ENCODE measurements around the gene RPLP2.

The RPLP2 gene

DNA sequence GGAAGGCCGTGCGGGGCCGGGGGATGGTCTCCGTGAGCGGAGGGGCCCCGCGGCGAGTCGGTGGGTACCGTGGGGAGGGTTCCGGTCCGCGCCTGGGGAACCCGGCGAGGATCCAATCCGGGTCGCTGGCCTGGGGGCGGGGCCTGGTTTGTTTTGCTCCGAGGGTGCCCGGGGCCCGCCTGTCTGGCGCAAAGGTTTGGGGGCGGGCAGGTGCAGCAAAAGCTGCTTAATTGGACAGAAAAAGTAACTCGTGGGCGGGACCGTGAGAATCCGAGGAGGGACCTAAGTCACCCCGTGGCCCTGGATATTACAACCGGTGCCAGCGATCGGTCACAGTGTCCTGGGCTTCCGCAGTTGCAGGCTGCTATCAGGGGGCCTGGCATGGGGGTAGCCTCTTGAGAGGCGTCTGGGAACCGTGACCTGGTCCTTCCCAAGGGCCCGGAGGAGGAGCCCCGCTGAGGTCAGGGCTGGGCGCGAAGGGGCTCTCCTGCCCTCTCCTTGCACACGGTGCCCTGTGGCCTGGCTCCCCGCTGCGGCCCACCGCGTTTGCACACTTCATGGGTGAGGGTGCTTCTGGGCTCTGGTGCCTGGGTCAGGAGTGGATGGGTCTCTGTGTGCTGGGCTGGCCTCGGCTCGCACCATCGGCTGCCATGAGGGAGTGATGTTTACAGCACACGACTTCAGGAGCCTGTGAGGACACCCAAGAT is 10.3 kb downstream of the RPLP2 start:
- peaks cover 30% of the 10 kb centered on the region in 2 donors for H3K4me1 ChIP-seq (ENCODE audit: control insufficient read depth in 1 of 2, insufficient read depth in 2 of 2, low read length in 2 of 2)
- no peaks in the 10 kb centered on the region for H3K27me3 ChIP-seq (ENCODE audit: control insufficient read depth in 1 of 2, insufficient read depth in 2 of 2, low read length in 2 of 2)
- H3K27ac ChIP-seq (ENCODE audit: low read depth, low read length), result peak overlapping the region; percentile 96
- H3K4me3 ChIP-seq (ENCODE audit: low read depth in 1 of 2, low read length in 2 of 2), result peak overlapping the region; percentile 64 to 87
- peak overlapping the region; percentile 73 to 76 for H3K9ac ChIP-seq (ENCODE audit: low read depth in 1 of 2, low read length in 2 of 2)
- peaks cover 0 to 5% of the 10 kb centered on the region in 2 donors for H3K36me3 ChIP-seq (ENCODE audit: control insufficient read depth in 1 of 2, insufficient read depth in 2 of 2, low read length in 2 of 2)
- no peaks in the 10 kb centered on the region for H3K9me3 ChIP-seq (ENCODE audit: control insufficient read depth in 1 of 2, low read length in 2 of 2)

DNA sequence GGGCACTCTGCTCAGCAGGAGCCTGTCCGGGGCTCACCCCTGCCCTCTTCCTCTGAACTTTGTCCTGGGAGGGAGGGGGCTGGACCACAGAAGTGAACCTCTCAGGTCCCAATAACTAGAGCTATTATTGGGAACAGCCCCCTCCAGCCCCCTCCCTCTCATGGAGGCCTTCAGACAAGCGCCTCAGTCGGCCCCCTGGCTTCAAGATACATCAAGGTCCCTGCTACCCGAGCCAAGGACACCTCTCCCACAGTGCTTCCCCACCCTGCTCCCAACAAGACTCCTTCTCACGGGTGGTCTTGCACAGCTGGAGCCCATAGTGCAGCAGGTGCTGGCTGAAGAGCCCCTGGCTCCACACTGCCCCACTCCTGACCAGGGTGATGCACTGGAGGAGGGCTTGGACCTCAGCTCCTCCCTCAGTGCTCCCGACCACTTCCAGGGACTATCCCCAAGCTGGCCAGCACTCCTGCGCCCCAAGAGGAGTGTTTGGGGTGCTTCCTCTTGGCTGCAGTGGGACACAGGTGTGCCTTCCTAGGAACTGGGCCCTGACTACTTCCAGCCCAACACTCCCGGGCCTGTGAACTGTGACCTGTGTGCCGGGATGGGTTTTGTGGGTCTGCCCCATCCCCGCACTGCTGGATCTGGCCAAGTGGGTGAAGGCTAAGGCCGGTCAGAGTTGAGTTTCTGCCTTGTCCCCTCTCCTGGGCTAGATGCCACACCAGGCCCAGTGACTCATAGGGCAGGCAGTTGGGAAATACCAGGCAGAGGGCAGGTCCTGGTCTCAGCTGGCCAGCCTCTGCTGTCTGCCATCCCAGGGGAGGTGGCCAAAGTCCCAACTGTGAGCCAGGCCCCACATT is 11.1 kb downstream of the RPLP2 start:
- Histone ChIP-seq H3K27ac (ENCODE audit: low read depth, low read length) (peak overlapping the region; percentile 96), H3K4me3 (ENCODE audit: low read depth in 1 of 2, low read length in 2 of 2) (peak overlapping the region; percentile 64 to 87), H3K9ac (ENCODE audit: low read depth in 1 of 2, low read length in 2 of 2) (peak overlapping the region; percentile 73 to 76), H3K4me1 (ENCODE audit: control insufficient read depth in 1 of 2, insufficient read depth in 2 of 2, low read length in 2 of 2) (peaks cover 37 to 38% of the 10 kb centered on the region in 2 donors), H3K9me3 (ENCODE audit: control insufficient read depth in 1 of 2, low read length in 2 of 2) (no peaks in the 10 kb centered on the region), H3K36me3 (ENCODE audit: control insufficient read depth in 1 of 2, insufficient read depth in 2 of 2, low read length in 2 of 2) (peaks cover 0 to 5% of the 10 kb centered on the region in 2 donors), H3K27me3 (ENCODE audit: control insufficient read depth in 1 of 2, insufficient read depth in 2 of 2, low read length in 2 of 2) (no peaks in the 10 kb centered on the region)

DNA sequence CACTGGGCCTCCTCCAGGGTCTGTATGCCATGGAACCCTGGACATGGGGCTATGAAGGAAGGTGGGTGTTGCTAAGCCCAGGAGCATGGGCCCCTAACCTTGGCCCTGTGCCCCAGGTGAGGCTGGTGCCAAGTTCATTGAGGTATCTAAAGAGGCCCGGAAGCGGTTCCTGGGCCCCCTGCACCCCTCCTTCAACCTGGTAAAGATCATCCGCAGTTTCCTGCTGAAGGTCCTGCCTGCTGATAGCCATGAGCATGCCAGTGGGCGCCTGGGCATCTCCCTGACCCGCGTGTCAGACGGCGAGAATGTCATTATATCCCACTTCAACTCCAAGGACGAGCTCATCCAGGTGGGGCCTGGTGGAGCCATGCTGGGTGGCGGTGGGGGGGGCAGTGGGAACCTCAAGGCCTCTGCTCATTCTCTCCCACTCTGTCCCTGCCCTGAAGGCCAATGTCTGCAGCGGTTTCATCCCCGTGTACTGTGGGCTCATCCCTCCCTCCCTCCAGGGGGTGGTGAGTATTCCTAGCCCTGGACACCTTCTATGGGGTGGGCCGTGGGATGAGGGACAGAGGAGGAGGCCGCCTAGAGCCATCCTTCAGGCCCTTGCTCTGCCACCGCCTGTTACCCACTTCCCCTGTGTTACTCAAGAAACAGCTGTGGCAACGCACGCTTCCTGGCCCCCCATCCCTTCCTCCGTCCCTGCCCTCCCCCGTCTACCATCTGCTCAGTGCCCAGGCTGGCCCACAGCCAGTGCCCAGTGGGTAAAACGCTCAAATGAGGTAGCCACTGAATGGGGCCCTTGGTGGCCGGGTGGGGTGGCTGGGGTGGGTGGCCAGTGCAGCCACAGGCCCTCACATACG is 12.0 kb downstream of the RPLP2 start:
- Histone ChIP-seq H3K4me3 (ENCODE audit: low read depth in 1 of 2, low read length in 2 of 2) (peak overlapping the region; percentile 64 to 87), H3K9me3 (ENCODE audit: control insufficient read depth in 1 of 2, low read length in 2 of 2) (no peaks in the 10 kb centered on the region), H3K27me3 (ENCODE audit: control insufficient read depth in 1 of 2, insufficient read depth in 2 of 2, low read length in 2 of 2) (no peaks in the 10 kb centered on the region), H3K4me1 (ENCODE audit: control insufficient read depth in 1 of 2, insufficient read depth in 2 of 2, low read length in 2 of 2) (peaks cover 43 to 44% of the 10 kb centered on the region in 2 donors), H3K9ac (ENCODE audit: low read depth in 1 of 2, low read length in 2 of 2) (peak overlapping the region; percentile 73 to 76), H3K27ac (ENCODE audit: low read depth, low read length) (peak overlapping the region; percentile 96), H3K36me3 (ENCODE audit: control insufficient read depth in 1 of 2, insufficient read depth in 2 of 2, low read length in 2 of 2) (peaks cover 0 to 5% of the 10 kb centered on the region in 2 donors)

DNA sequence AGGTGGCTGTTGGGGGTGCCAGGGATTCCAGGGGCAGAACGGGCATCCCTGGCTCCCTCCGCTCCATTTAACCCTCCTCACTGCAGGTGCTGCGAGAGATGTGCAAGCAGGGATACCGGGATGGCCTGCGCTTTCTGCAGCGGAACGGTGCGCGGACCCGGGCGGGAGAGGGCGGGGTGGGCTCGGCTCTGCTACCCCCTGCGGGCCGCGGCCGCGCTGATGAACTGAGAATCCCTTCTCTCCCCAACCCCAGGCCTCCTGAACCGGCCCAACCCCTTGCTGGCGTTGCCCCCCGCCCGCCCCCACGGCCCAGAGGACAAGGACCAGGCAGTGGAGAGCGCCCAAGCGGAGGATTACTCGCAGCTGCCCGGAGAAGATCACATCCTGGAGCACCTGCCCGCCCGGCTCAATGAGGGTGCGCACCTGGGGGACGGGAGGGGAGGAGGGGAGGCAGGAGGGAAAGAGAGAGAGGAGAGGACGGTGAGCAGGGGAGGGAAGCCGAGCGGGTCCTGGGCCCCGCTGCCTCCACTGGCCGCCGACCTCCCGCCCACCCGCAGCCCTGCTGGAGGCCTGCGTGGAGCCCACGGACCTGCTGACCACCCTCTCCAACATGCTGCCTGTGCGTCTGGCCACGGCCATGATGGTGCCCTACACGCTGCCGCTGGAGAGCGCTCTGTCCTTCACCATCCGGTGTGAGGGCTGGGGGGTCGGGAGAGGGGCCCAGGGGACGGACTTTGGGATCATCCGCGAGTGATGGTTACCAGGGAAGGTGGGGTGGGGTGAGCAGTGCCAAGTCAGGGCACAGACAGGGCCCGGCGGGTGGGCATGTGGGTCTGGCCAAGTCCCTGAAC is 13.9 kb downstream of the RPLP2 start:
- H3K9ac ChIP-seq (ENCODE audit: low read depth in 1 of 2, low read length in 2 of 2), result no peak overlapping the region
- peaks cover 48 to 53% of the 10 kb centered on the region in 2 donors for H3K4me1 ChIP-seq (ENCODE audit: control insufficient read depth in 1 of 2, insufficient read depth in 2 of 2, low read length in 2 of 2)
- peaks cover 0 to 5% of the 10 kb centered on the region in 2 donors for H3K36me3 ChIP-seq (ENCODE audit: control insufficient read depth in 1 of 2, insufficient read depth in 2 of 2, low read length in 2 of 2)
- H3K4me3 ChIP-seq (ENCODE audit: low read depth in 1 of 2, low read length in 2 of 2), result no peak overlapping the region
- H3K9me3 ChIP-seq (ENCODE audit: control insufficient read depth in 1 of 2, low read length in 2 of 2), result no peaks in the 10 kb centered on the region
- no peak overlapping the region for H3K27ac ChIP-seq (ENCODE audit: low read depth, low read length)
- H3K27me3 ChIP-seq (ENCODE audit: control insufficient read depth in 1 of 2, insufficient read depth in 2 of 2, low read length in 2 of 2), result no peaks in the 10 kb centered on the region

DNA sequence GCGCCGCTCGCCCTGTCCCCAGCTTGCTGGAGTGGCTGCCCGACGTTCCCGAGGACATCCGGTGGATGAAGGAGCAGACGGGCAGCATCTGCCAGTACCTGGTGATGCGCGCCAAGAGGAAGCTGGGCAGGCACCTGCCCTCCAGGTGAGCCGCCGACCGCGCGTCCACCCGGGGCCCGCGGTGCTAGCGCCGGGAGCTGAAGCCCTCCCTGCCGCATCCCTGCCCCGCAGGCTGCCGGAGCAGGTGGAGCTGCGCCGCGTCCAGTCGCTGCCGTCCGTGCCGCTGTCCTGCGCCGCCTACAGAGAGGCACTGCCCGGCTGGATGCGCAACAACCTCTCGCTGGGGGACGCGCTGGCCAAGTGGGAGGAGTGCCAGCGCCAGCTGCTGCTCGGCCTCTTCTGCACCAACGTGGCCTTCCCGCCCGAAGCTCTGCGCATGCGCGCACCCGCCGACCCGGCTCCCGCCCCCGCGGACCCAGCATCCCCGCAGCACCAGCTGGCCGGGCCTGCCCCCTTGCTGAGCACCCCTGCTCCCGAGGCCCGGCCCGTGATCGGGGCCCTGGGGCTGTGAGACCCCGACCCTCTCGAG is 14.6 kb downstream of the RPLP2 start:
- no peak overlapping the region for H3K9ac ChIP-seq (ENCODE audit: low read depth in 1 of 2, low read length in 2 of 2)
- no peak overlapping the region for H3K27ac ChIP-seq (ENCODE audit: low read depth, low read length)
- H3K4me3 ChIP-seq (ENCODE audit: low read depth in 1 of 2, low read length in 2 of 2), result no peak overlapping the region
- no peaks in the 10 kb centered on the region for H3K9me3 ChIP-seq (ENCODE audit: control insufficient read depth in 1 of 2, low read length in 2 of 2)
- H3K27me3 ChIP-seq (ENCODE audit: control insufficient read depth in 1 of 2, insufficient read depth in 2 of 2, low read length in 2 of 2), result no peaks in the 10 kb centered on the region
- peaks cover 0 to 5% of the 10 kb centered on the region in 2 donors for H3K36me3 ChIP-seq (ENCODE audit: control insufficient read depth in 1 of 2, insufficient read depth in 2 of 2, low read length in 2 of 2)
- H3K4me1 ChIP-seq (ENCODE audit: control insufficient read depth in 1 of 2, insufficient read depth in 2 of 2, low read length in 2 of 2), result peaks cover 55 to 56% of the 10 kb centered on the region in 2 donors

DNA sequence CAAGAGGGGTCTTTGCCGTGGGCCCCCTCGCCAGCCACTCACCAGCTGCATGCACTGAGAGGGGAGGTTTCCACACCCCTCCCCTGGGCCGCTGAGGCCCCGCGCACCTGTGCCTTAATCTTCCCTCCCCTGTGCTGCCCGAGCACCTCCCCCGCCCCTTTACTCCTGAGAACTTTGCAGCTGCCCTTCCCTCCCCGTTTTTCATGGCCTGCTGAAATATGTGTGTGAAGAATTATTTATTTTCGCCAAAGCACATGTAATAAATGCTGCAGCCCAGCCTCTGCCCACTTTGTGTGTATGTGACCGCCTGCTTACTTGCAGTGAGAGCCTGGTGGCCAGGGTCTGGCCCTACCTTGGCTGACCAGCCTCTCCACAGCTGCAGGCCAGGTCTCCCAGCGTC is 15.2 kb downstream of the RPLP2 start:
- peaks cover 0 to 5% of the 10 kb centered on the region in 2 donors for H3K36me3 ChIP-seq (ENCODE audit: control insufficient read depth in 1 of 2, insufficient read depth in 2 of 2, low read length in 2 of 2)
- H3K4me1 ChIP-seq (ENCODE audit: control insufficient read depth in 1 of 2, insufficient read depth in 2 of 2, low read length in 2 of 2), result peaks cover 59 to 61% of the 10 kb centered on the region in 2 donors
- H3K9me3 ChIP-seq (ENCODE audit: control insufficient read depth in 1 of 2, low read length in 2 of 2), result no peaks in the 10 kb centered on the region
- no peaks in the 10 kb centered on the region for H3K27me3 ChIP-seq (ENCODE audit: control insufficient read depth in 1 of 2, insufficient read depth in 2 of 2, low read length in 2 of 2)
- no peak overlapping the region for H3K4me3 ChIP-seq (ENCODE audit: low read depth in 1 of 2, low read length in 2 of 2)
- H3K9ac ChIP-seq (ENCODE audit: low read depth in 1 of 2, low read length in 2 of 2), result no peak overlapping the region
- H3K27ac ChIP-seq (ENCODE audit: low read depth, low read length), result no peak overlapping the region

DNA sequence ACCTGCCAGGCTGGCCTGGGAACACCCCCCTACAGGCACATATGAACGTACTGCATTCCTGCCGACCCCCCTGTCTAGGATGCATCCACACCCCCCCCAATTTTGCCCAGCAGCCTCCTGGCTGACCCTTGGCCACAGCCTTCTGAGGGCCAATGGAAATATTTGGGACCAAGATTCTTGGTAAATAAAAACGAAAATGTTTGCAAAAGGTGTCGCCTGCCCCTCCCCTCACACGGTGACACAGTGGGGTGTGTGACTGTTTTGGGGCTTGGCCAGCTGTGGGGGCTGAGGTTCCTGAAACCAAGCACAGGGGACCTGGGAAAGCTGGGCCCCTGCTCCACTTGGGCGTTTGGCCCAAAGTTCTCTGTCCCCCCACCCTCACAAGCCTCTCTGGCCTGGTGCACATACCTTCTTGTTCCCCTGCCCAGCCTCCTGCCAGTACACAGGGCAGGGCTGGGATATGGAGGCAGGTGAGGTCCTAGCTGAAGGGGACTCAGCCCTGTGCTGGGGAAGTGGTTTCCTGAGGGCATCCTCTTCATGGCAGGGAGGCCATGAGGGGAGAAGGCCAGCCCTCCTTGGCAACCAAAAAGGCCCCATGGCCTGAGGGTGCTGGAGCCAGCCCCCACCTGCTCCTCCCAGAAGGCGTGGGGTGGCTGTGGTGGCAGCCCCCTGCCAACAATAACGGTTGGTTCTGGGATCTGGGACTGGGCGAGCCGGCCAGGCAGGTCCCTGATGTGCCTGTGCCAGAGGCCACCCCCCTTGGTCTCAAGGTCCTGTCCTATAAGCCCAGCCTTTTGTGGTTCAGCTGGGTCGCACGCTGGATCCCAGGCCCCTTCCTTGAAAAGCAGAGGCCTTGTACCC is 15.8 kb downstream of the RPLP2 start:
- H3K36me3 ChIP-seq (ENCODE audit: control insufficient read depth in 1 of 2, insufficient read depth in 2 of 2, low read length in 2 of 2), result peaks cover 0 to 5% of the 10 kb centered on the region in 2 donors
- peaks cover 59 to 63% of the 10 kb centered on the region in 2 donors for H3K4me1 ChIP-seq (ENCODE audit: control insufficient read depth in 1 of 2, insufficient read depth in 2 of 2, low read length in 2 of 2)
- no peaks in the 10 kb centered on the region for H3K9me3 ChIP-seq (ENCODE audit: control insufficient read depth in 1 of 2, low read length in 2 of 2)
- peak overlapping the region; percentile 42 for H3K27ac ChIP-seq (ENCODE audit: low read depth, low read length)
- H3K9ac ChIP-seq (ENCODE audit: low read depth in 1 of 2, low read length in 2 of 2), result peak overlapping the region; percentile 51 to 54
- no peaks in the 10 kb centered on the region for H3K27me3 ChIP-seq (ENCODE audit: control insufficient read depth in 1 of 2, insufficient read depth in 2 of 2, low read length in 2 of 2)
- H3K4me3 ChIP-seq (ENCODE audit: low read depth in 1 of 2, low read length in 2 of 2), result no peak overlapping the region

DNA sequence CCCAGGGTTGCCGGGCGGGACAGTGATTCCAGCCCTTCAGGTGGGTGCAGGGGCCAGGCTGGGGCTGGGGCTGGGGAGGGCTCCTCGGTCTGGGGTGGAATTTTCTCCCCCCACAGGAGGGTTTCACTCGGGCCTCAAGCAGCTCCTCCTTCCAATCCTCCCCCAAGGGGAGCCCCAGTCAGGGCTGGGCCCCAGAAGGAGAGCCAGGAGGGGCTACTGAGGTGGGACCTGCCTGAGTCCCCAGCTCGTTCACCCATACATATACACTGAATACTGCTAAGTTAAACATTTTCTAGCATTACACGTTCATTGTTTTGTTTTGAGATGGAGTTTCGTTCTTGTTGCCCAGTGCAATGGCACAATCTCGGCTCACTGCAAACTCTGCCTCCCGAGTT is 16.5 kb downstream of the RPLP2 start:
- Histone ChIP-seq H3K4me1 (ENCODE audit: control insufficient read depth in 1 of 2, insufficient read depth in 2 of 2, low read length in 2 of 2) (peaks cover 57 to 63% of the 10 kb centered on the region in 2 donors), H3K27me3 (ENCODE audit: control insufficient read depth in 1 of 2, insufficient read depth in 2 of 2, low read length in 2 of 2) (no peaks in the 10 kb centered on the region), H3K9me3 (ENCODE audit: control insufficient read depth in 1 of 2, low read length in 2 of 2) (no peaks in the 10 kb centered on the region), H3K4me3 (ENCODE audit: low read depth in 1 of 2, low read length in 2 of 2) (peak overlapping the region in 1 of 2 donors; percentile 65), H3K27ac (ENCODE audit: low read depth, low read length) (peak overlapping the region; percentile 42), H3K36me3 (ENCODE audit: control insufficient read depth in 1 of 2, insufficient read depth in 2 of 2, low read length in 2 of 2) (peaks cover 0 to 5% of the 10 kb centered on the region in 2 donors), H3K9ac (ENCODE audit: low read depth in 1 of 2, low read length in 2 of 2) (peak overlapping the region in 1 of 2 donors; percentile 54)
